Chondrocyte (in vitro differentiated cells): Measurements from ENCODE around the gene TMEM204. TPM values are rescaled to one million over a fixed set of nuclear protein-coding genes. Genes with fewer than 3 reads are reported as not detected.
A peak's percentile ranks its signal among the peaks of the same experiment; 100 is the strongest.

Experiments used
- DNase-seq: peaks from one replicate; pipeline ENCODE4 v3.0.0; 2021; ENCODE audit warnings: mixed read lengths, low spot score
- H3K27ac Mint-ChIP-seq: one replicate; pipeline ENCODE4 v1.8.0; 2021; ENCODE audit warnings: mild to moderate bottlenecking, moderate library complexity, mixed read lengths; ENCODE audit not compliant: unreplicated experiment
- H3K27me3 Mint-ChIP-seq: 2 replicates; pipeline ENCODE4 v1.8.0; 2021; ENCODE audit warnings: low read depth, mixed read lengths
- H3K36me3 Mint-ChIP-seq: 2 replicates; pipeline ENCODE4 v1.8.0; 2021; ENCODE audit warnings: low read depth, mixed read lengths
- H3K4me1 Mint-ChIP-seq: 2 replicates; pipeline ENCODE4 v1.8.0; 2021; ENCODE audit warnings: low read depth, mild to moderate bottlenecking, mixed read lengths
- H3K4me3 Mint-ChIP-seq: one replicate; pipeline ENCODE4 v1.8.0; 2021; ENCODE audit warnings: mild to moderate bottlenecking, moderate library complexity, mixed read lengths; ENCODE audit not compliant: unreplicated experiment
- H3K9me3 Mint-ChIP-seq: 2 replicates; pipeline ENCODE4 v1.8.0; 2021; ENCODE audit warnings: low read depth, mixed read lengths
- CTCF ChIP-seq: fragments of 200-600 bp; sonication (generic); IDR thresholded peaks from 2 replicates; pipeline ENCODE4 v1.5.0; 2021; ENCODE audit warnings: antibody characterized with exemption, mild to moderate bottlenecking, moderate library complexity
- total RNA-seq: library from RNA; stranded (reverse); gene quantifications from 3 replicates; pipeline ENCODE4 v1.2.1, GENCODE V29; 2021

The TMEM204 gene
- total RNA-seq, 1 donor from 2014 or later, result 8.4 TPM

- no peaks in the 10 kb centered on the region for H3K36me3 Mint-ChIP-seq
- no peak for TF ChIP-seq CTCF
- H3K27ac Mint-ChIP-seq, result no peak overlapping the region
- H3K4me3 Mint-ChIP-seq, result no peak overlapping the region
- no peaks in the 10 kb centered on the region for H3K9me3 Mint-ChIP-seq
- DNase-seq, result peak; percentile 76
- H3K27me3 Mint-ChIP-seq, result peaks cover 2% of the 10 kb centered on the region
- peaks cover 9% of the 10 kb centered on the region for H3K4me1 Mint-ChIP-seq
Measured at GRCh38 chr16:1488054-1488601, 45.3 kb upstream of the TMEM204 start.

GRCh38 chr16:1488619-1489018, 44.8 kb upstream of the TMEM204 start, which contains the start of gene PTX4:
Gene PTX4, minus strand, starts transcription at chr16:1488944. Its CDS starts 35 bp downstream, at chr16:1488909.
- Mint-ChIP-seq H3K4me3 (no peak within 1 kb of the TSS), H3K9me3 (no peaks in the 10 kb centered on the region), H3K27me3 (peaks cover 2% of the 10 kb centered on the region), H3K4me1 (peaks cover 9% of the 10 kb centered on the region), H3K27ac (no peak within 1 kb of the TSS), H3K36me3 (no peaks in the 10 kb centered on the region)
- DNase-seq, result no peak
- no peak for TF ChIP-seq CTCF

- Mint-ChIP-seq H3K4me1 (peaks cover 12% of the 10 kb centered on the region), H3K27me3 (no peaks in the 10 kb centered on the region), H3K27ac (no peak overlapping the region), H3K4me3 (no peak overlapping the region), H3K9me3 (no peaks in the 10 kb centered on the region), H3K36me3 (no peaks in the 10 kb centered on the region)
- DNase-seq, result peak; percentile 72
- no peak for TF ChIP-seq CTCF
Measured at GRCh38 chr16:1489077-1489476, 44.4 kb upstream of the TMEM204 start.

GRCh38 chr16:1491327-1491726, 42.1 kb upstream of the TMEM204 start:
- no peaks in the 10 kb centered on the region for H3K27me3 Mint-ChIP-seq
- no peak for DNase-seq
- peaks cover 18% of the 10 kb centered on the region for H3K4me1 Mint-ChIP-seq
- H3K4me3 Mint-ChIP-seq, result no peak overlapping the region
- peaks cover 1% of the 10 kb centered on the region for H3K36me3 Mint-ChIP-seq
- H3K27ac Mint-ChIP-seq, result no peak overlapping the region
- H3K9me3 Mint-ChIP-seq, result no peaks in the 10 kb centered on the region
- no peak for TF ChIP-seq CTCF

GRCh38 chr16:1492082-1492922, 41.2 kb upstream of the TMEM204 start:
- no peak for TF ChIP-seq CTCF
- Mint-ChIP-seq H3K9me3 (no peaks in the 10 kb centered on the region), H3K4me3 (peak overlapping the region; percentile 88), H3K27ac (peak overlapping the region; percentile 94), H3K36me3 (peaks cover 5% of the 10 kb centered on the region), H3K4me1 (peaks cover 18% of the 10 kb centered on the region), H3K27me3 (no peaks in the 10 kb centered on the region)
- no peak for DNase-seq
